Central memory CD4-positive, alpha-beta T cell (primary cell): ENCODE results near the gene KIF26B.

Source experiments
- DNase-seq: peaks from one replicate; pipeline ENCODE4 v3.0.0; 2022

KIF26B gene

GRCh38 chr1:245437369-245438062 is 282.7 kb downstream of the KIF26B start:
- DNase-seq, result no peak

GRCh38 chr1:245440922-245441321 is 286.1 kb downstream of the KIF26B start:
- no peak for DNase-seq

- DNase-seq, result no peak
Measured at GRCh38 chr1:245441689-245442088, 286.9 kb downstream of the KIF26B start.

- DNase-seq, result no peak
Measured at GRCh38 chr1:245444147-245444828, 289.5 kb downstream of the KIF26B start.

GRCh38 chr1:245444945-245445344 is 290.2 kb downstream of the KIF26B start:
- no peak for DNase-seq

- DNase-seq, result no peak
Measured at GRCh38 chr1:245448531-245448930, 293.7 kb downstream of the KIF26B start.

- no peak for DNase-seq
Measured at GRCh38 chr1:245448975-245449431, 294.2 kb downstream of the KIF26B start.

- DNase-seq, result no peak
Measured at GRCh38 chr1:245453541-245453940, 298.8 kb downstream of the KIF26B start.

- DNase-seq, result no peak
Measured at GRCh38 chr1:245454051-245454450, 299.3 kb downstream of the KIF26B start.

- DNase-seq, result no peak
Measured at GRCh38 chr1:245457562-245457961, 302.8 kb downstream of the KIF26B start.

GRCh38 chr1:245458234-245458633 is 303.4 kb downstream of the KIF26B start:
- no peak for DNase-seq

- no peak for DNase-seq
Measured at GRCh38 chr1:245458761-245459174, 304.0 kb downstream of the KIF26B start.

GRCh38 chr1:245459621-245460020 is 304.8 kb downstream of the KIF26B start:
- no peak for DNase-seq

- DNase-seq, result no peak
Measured at GRCh38 chr1:245461681-245462080, 306.9 kb downstream of the KIF26B start.

- DNase-seq, result no peak
Measured at GRCh38 chr1:245462161-245462560, 307.4 kb downstream of the KIF26B start.

GRCh38 chr1:245463392-245464165 is 308.8 kb downstream of the KIF26B start:
- DNase-seq, result no peak

GRCh38 chr1:245464290-245464689 is 309.5 kb downstream of the KIF26B start:
- no peak for DNase-seq

GRCh38 chr1:245465666-245466065 is 310.9 kb downstream of the KIF26B start:
- no peak for DNase-seq

- DNase-seq, result no peak
Measured at GRCh38 chr1:245466261-245466660, 311.5 kb downstream of the KIF26B start.

- no peak for DNase-seq
Measured at GRCh38 chr1:245467804-245468203, 313.0 kb downstream of the KIF26B start.

- no peak for DNase-seq
Measured at GRCh38 chr1:245469006-245469405, 314.2 kb downstream of the KIF26B start.

GRCh38 chr1:245469734-245470133 is 314.9 kb downstream of the KIF26B start:
- no peak for DNase-seq

GRCh38 chr1:245475126-245475525 is 320.3 kb downstream of the KIF26B start:
- no peak for DNase-seq
